Neutrophil (primary cell): ENCODE measurements around the gene PLD3.

Experiments used
- H3K27ac ChIP-seq: fragments of 200-600 bp; sonication (generic); 2 replicates; pipeline ENCODE4 v1.5.1; 2016; ENCODE audit warnings: mild to moderate bottlenecking, moderate library complexity
- H3K27me3 ChIP-seq: fragments of 200-600 bp; sonication (generic); 2 replicates; pipeline ENCODE4 v1.6.0; 2016; ENCODE audit warnings: mild to moderate bottlenecking
- H3K36me3 ChIP-seq: fragments of 200-600 bp; sonication (generic); 2 replicates; pipeline ENCODE4 v1.5.1; 2017
- H3K4me1 ChIP-seq, 2 experiments: fragments of 200-600 bp in 1 of 2; sonication (generic) in 1 of 2; 1 replicate in 1 of 2; 2 replicates in 1 of 2; pipeline versions ENCODE4 v1.5.1 to v1.6.1; 2013 to 2016; ENCODE audit warnings: low read depth in 1 of 2, low read length in 1 of 2, mild to moderate bottlenecking in 1 of 2, moderate library complexity in 1 of 2; ENCODE audit not compliant: control insufficient read depth in 1 of 2, insufficient read depth in 1 of 2
- H3K4me3 ChIP-seq, 2 experiments: fragments of 200-600 bp in 1 of 2; sonication (generic) in 1 of 2; 1 replicate in 1 of 2; 2 replicates in 1 of 2; pipeline ENCODE4 v1.5.1; 2013 to 2016; ENCODE audit warnings: low read depth in 1 of 2, low read length in 1 of 2, mild to moderate bottlenecking in 1 of 2, moderate library complexity in 1 of 2
- H3K9me3 ChIP-seq: fragments of 200-600 bp; sonication (generic); 2 replicates; pipeline ENCODE4 v1.5.1; 2016
- TF ChIP-seq, protein P1 (sequence below): fragments of 200-600 bp; sonication (generic); IDR thresholded peaks from 2 replicates; pipeline ENCODE4 v1.5.1; 2016; ENCODE audit warnings: antibody characterized with exemption

The PLD3 gene

GRCh38 chr19:40315812-40316470, 32.6 kb upstream of the PLD3 start:
- no peak overlapping the region for H3K27ac ChIP-seq
- peaks cover 8 to 9% of the 10 kb centered on the region in 2 experiments for H3K4me1 ChIP-seq
- peaks cover 31% of the 10 kb centered on the region for H3K36me3 ChIP-seq
- H3K4me3 ChIP-seq = no peak overlapping the region
- TF ChIP-seq, protein P1, sequence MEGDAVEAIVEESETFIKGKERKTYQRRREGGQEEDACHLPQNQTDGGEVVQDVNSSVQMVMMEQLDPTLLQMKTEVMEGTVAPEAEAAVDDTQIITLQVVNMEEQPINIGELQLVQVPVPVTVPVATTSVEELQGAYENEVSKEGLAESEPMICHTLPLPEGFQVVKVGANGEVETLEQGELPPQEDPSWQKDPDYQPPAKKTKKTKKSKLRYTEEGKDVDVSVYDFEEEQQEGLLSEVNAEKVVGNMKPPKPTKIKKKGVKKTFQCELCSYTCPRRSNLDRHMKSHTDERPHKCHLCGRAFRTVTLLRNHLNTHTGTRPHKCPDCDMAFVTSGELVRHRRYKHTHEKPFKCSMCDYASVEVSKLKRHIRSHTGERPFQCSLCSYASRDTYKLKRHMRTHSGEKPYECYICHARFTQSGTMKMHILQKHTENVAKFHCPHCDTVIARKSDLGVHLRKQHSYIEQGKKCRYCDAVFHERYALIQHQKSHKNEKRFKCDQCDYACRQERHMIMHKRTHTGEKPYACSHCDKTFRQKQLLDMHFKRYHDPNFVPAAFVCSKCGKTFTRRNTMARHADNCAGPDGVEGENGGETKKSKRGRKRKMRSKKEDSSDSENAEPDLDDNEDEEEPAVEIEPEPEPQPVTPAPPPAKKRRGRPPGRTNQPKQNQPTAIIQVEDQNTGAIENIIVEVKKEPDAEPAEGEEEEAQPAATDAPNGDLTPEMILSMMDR = no peak
- no peaks in the 10 kb centered on the region for H3K27me3 ChIP-seq
- H3K9me3 ChIP-seq = no peaks in the 10 kb centered on the region

DNA sequence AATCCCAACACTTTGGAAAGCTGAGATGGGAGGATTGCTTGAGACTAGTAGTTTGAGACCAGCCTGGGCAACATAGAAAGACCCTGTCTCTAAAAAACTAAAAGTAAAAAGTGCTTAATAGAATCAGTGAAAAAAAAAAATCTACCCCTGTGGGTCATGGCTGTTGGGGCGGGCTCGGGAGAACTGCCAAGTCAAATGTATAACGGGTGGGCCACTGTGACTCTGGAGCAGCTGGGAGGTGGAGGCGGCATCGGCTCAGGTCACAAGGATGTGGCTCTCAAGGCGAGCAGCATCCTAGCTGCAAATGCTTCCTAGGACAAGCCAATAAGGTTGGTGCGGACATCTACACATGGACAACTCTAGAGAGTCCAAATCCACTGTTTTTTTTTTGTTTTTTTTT, 31.2 kb upstream of the PLD3 start:
- Histone ChIP-seq H3K27me3 (no peaks in the 10 kb centered on the region), H3K4me3 (no peak overlapping the region), H3K4me1 (peaks cover 8 to 9% of the 10 kb centered on the region in 2 experiments), H3K27ac (no peak overlapping the region), H3K36me3 (peaks cover 45% of the 10 kb centered on the region), H3K9me3 (no peaks in the 10 kb centered on the region)
- TF ChIP-seq, protein P1 = no peak

DNA sequence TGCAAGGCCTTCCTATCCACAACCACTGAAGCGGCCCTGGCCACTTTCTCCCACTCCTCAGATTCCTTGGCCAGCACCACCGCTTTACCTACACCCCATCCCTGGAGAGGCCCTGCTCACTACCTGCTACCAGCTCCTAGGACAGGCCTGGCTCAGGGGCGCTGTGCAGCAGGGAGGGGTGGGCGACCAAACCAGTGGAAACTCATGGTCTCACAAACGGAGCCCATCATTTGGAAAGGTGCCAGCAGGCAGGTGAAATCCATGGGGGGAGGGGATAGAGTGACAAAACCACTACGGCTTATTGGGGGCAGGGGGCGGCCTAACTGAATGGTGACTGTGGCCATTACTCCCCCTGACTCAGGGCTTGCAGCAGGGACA, 27.9 kb upstream of the PLD3 start:
- Histone ChIP-seq H3K4me1 (no peaks in the 10 kb centered on the region), H3K27ac (no peak overlapping the region), H3K36me3 (peaks cover 77% of the 10 kb centered on the region), H3K9me3 (no peaks in the 10 kb centered on the region), H3K27me3 (no peaks in the 10 kb centered on the region), H3K4me3 (no peak overlapping the region)
- TF ChIP-seq, protein P1 = no peak

GRCh38 chr19:40321076-40321475, 27.4 kb upstream of the PLD3 start:
- Histone ChIP-seq H3K9me3 (no peaks in the 10 kb centered on the region), H3K4me1 (no peaks in the 10 kb centered on the region), H3K36me3 (peaks cover 82% of the 10 kb centered on the region), H3K4me3 (no peak overlapping the region), H3K27me3 (no peaks in the 10 kb centered on the region), H3K27ac (no peak overlapping the region)
- TF ChIP-seq, protein P1 = no peak

- Histone ChIP-seq H3K27ac (no peak overlapping the region), H3K9me3 (no peaks in the 10 kb centered on the region), H3K4me1 (no peaks in the 10 kb centered on the region), H3K36me3 (peaks cover 89% of the 10 kb centered on the region), H3K27me3 (no peaks in the 10 kb centered on the region), H3K4me3 (no peak overlapping the region)
- TF ChIP-seq, protein P1 = no peak
Observed at GRCh38 chr19:40321566-40322270, 26.8 kb upstream of the PLD3 start.
